Glomerular endothelial cell (primary cell): ENCODE data around the gene PPCDC. TPM values are rescaled to one million over a fixed set of nuclear protein-coding genes. Genes with fewer than 3 reads are reported as not detected.

ENCODE experiments used
- DNase-seq: peaks from one replicate; pipeline ENCODE4 v3.0.0-alpha.2; 2011; ENCODE audit warnings: low read depth, low spot score; ENCODE audit errors: extremely low read depth
- total RNA-seq: library from RNA; depleted of rRNA; stranded (reverse); fragments of >200 nt; gene quantifications from 2 replicates; pipeline ENCODE4 v1.2.3, GENCODE V29; 2015

PPCDC gene
- total RNA-seq, 1 donor from 2014 or later: 22.5 TPM

GRCh38 chr15:75008629-75009326, 14.6 kb upstream of the PPCDC start:
- DNase-seq: no peak

- no peak for DNase-seq
Measured at GRCh38 chr15:75016431-75016830, 7.0 kb upstream of the PPCDC start.

GRCh38 chr15:75019916-75020315, 3.5 kb upstream of the PPCDC start:
- no peak for DNase-seq

GRCh38 chr15:75021341-75021740, 2.0 kb upstream of the PPCDC start:
- no peak for DNase-seq

- no peak for DNase-seq
Measured at GRCh38 chr15:75022783-75023180, 608 bp upstream of the PPCDC start.

GRCh38 chr15:75023872-75024636, 664 bp downstream of the PPCDC start:
- no peak for DNase-seq

GRCh38 chr15:75025107-75025506, 1.7 kb downstream of the PPCDC start:
- DNase-seq: no peak

GRCh38 chr15:75025548-75026260, 2.3 kb downstream of the PPCDC start:
- DNase-seq: no peak

- no peak for DNase-seq
Measured at GRCh38 chr15:75027551-75027950, 4.2 kb downstream of the PPCDC start.

- no peak for DNase-seq
Measured at GRCh38 chr15:75028991-75029377, 5.6 kb downstream of the PPCDC start.

GRCh38 chr15:75029378-75030022, 6.1 kb downstream of the PPCDC start:
- DNase-seq: peak; percentile 77

GRCh38 chr15:75030023-75030413, 6.6 kb downstream of the PPCDC start:
- no peak for DNase-seq

- no peak for DNase-seq
Measured at GRCh38 chr15:75030424-75030823, 7.0 kb downstream of the PPCDC start.

GRCh38 chr15:75031848-75032247, 8.5 kb downstream of the PPCDC start:
- no peak for DNase-seq

- DNase-seq: no peak
Measured at GRCh38 chr15:75032395-75032794, 9.0 kb downstream of the PPCDC start.

- DNase-seq: no peak
Measured at GRCh38 chr15:75033809-75034208, 10.4 kb downstream of the PPCDC start.

GRCh38 chr15:75034615-75035014, 11.2 kb downstream of the PPCDC start:
- no peak for DNase-seq

GRCh38 chr15:75036212-75036616, 12.8 kb downstream of the PPCDC start:
- no peak for DNase-seq

GRCh38 chr15:75037685-75038084, 14.3 kb downstream of the PPCDC start:
- no peak for DNase-seq

- DNase-seq: no peak
Measured at GRCh38 chr15:75038231-75038630, 14.8 kb downstream of the PPCDC start.
